BLaER1 (cell line): ENCODE measurements around the gene RWDD3.

Experiments used
- H3K27ac ChIP-seq: shearing (Covaris generic); formaldehyde crosslinking; 2 replicates; pipeline ENCODE4 v1.8.1; 2022
- H3K27me3 ChIP-seq: shearing (Covaris generic); formaldehyde crosslinking; 2 replicates; pipeline ENCODE4 v1.8.1; 2022
- H3K36me3 ChIP-seq: shearing (Covaris generic); formaldehyde crosslinking; 2 replicates; pipeline ENCODE4 v1.8.1; 2022
- H3K4me1 ChIP-seq: shearing (Covaris generic); formaldehyde crosslinking; 2 replicates; pipeline ENCODE4 v1.8.1; 2022
- H3K4me2 ChIP-seq: shearing (Covaris generic); formaldehyde crosslinking; 2 replicates; pipeline ENCODE4 v1.8.1; 2022
- H3K4me3 ChIP-seq: shearing (Covaris generic); formaldehyde crosslinking; 2 replicates; pipeline ENCODE4 v1.8.1; 2022
- H3K9ac ChIP-seq: shearing (Covaris generic); formaldehyde crosslinking; 2 replicates; pipeline ENCODE4 v1.8.1; 2022
- H3K9me3 ChIP-seq: shearing (Covaris generic); formaldehyde crosslinking; 2 replicates; pipeline ENCODE4 v1.8.1; 2022
- H4K20me1 ChIP-seq: shearing (Covaris generic); formaldehyde crosslinking; 2 replicates; pipeline ENCODE4 v1.8.1; 2022
- Cebpa-rat ChIP-seq: shearing (Covaris generic); IDR thresholded peaks from 2 replicates; pipeline ENCODE4 v1.8.1; 2022

The RWDD3 gene

GRCh38 chr1:95247607-95248006 is 13.6 kb downstream of the RWDD3 start:
- TF ChIP-seq Cebpa-rat: no peak
- no peak overlapping the region for H3K4me2 ChIP-seq

DNA sequence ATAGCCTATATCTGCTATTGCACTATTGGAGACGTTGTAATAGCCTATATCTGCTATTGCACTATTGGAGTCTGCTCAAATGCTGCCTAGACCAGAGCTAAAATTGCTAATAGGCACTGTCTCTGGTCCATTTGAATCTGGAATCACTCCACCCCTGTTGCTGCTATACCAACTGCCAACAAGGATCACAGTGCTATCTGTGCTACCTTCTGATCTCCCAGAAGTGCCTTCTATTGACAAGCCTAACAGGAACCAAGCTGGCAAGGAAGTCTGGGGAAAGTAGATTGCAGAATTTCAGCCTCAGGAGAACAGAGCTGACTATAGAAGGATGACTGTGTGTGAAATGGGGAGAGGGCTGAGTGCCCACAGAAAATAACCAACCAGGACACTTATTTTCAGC is 15.9 kb downstream of the RWDD3 start:
- Histone ChIP-seq H3K9ac (no peak overlapping the region), H3K27ac (no peak overlapping the region), H3K4me3 (no peak overlapping the region), H3K4me2 (no peak overlapping the region), H3K9me3 (no peaks in the 10 kb centered on the region; the same call in 1 of the 2 replicates), H3K27me3 (no peaks in the 10 kb centered on the region), H3K4me1 (no peaks in the 10 kb centered on the region), H3K36me3 (peaks cover 55% of the 10 kb centered on the region), H4K20me1 (0 out of 2 replicates have a peak, but pooled peaks cover 4% of the 10 kb centered on the region)
- no peak for TF ChIP-seq Cebpa-rat

More at GRCh38 chr1:95247607-95248006, 13.6 kb downstream of the RWDD3 start:
- Histone ChIP-seq H3K9ac (no peak overlapping the region), H3K27me3 (no peaks in the 10 kb centered on the region), H3K4me3 (no peak overlapping the region), H4K20me1 (0 out of 2 replicates have a peak, but pooled peaks cover 18% of the 10 kb centered on the region), H3K4me1 (no peaks in the 10 kb centered on the region), H3K27ac (no peak overlapping the region), H3K9me3 (peaks cover 2% of the 10 kb centered on the region), H3K36me3 (peaks cover 59% of the 10 kb centered on the region)

DNA sequence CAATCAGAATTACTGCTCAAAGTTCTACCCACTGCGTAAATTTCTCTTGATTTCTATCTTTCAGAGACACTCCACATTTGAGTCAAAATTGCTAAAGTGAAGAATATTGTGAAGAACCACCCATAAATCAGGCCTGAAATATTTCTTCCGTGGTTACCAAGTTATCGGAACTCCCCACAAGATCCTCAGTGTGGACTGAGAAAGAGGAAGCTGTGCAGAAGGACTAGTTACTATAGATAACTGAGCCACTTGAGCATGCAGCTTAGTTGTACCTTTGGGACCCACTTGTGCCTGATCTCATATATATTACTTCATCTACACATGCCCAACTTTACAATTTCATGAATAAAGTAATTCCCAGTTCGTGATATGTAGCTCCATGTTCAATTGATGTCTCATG is 18.4 kb downstream of the RWDD3 start:
- TF ChIP-seq Cebpa-rat: no peak
- H3K27me3 ChIP-seq: no peaks in the 10 kb centered on the region
- no peaks in the 10 kb centered on the region; the same call in 1 of the 2 replicates for H3K9me3 ChIP-seq
- no peaks in the 10 kb centered on the region for H4K20me1 ChIP-seq
- H3K9ac ChIP-seq: no peak overlapping the region
- peaks cover 49% of the 10 kb centered on the region for H3K36me3 ChIP-seq
- H3K4me1 ChIP-seq: no peaks in the 10 kb centered on the region
- H3K4me3 ChIP-seq: no peak overlapping the region
- H3K27ac ChIP-seq: no peak overlapping the region
- H3K4me2 ChIP-seq: no peak overlapping the region

- TF ChIP-seq Cebpa-rat: no peak
- H3K9me3 ChIP-seq: no peaks in the 10 kb centered on the region; the same call in 1 of the 2 replicates
- no peaks in the 10 kb centered on the region for H3K4me1 ChIP-seq
- peaks cover 30% of the 10 kb centered on the region for H3K36me3 ChIP-seq
- no peak overlapping the region for H3K27ac ChIP-seq
- no peak overlapping the region for H3K4me2 ChIP-seq
- no peak overlapping the region for H3K4me3 ChIP-seq
- no peaks in the 10 kb centered on the region for H3K27me3 ChIP-seq
- H3K9ac ChIP-seq: no peak overlapping the region
- H4K20me1 ChIP-seq: no peaks in the 10 kb centered on the region
Measured at GRCh38 chr1:95254959-95255358, 20.9 kb downstream of the RWDD3 start.

- no peak overlapping the region for H3K9ac ChIP-seq
- peaks cover 26% of the 10 kb centered on the region for H3K36me3 ChIP-seq
- no peaks in the 10 kb centered on the region for H3K4me1 ChIP-seq
- no peaks in the 10 kb centered on the region; the same call in 1 of the 2 replicates for H3K9me3 ChIP-seq
- H3K27ac ChIP-seq: no peak overlapping the region
- H3K27me3 ChIP-seq: no peaks in the 10 kb centered on the region
- TF ChIP-seq Cebpa-rat: no peak
- H4K20me1 ChIP-seq: no peaks in the 10 kb centered on the region
- no peak overlapping the region for H3K4me3 ChIP-seq
- no peak overlapping the region for H3K4me2 ChIP-seq
Measured at GRCh38 chr1:95255826-95256225, 21.8 kb downstream of the RWDD3 start.

GRCh38 chr1:95257758-95258157 is 23.7 kb downstream of the RWDD3 start:
- H4K20me1 ChIP-seq: no peaks in the 10 kb centered on the region
- no peaks in the 10 kb centered on the region for H3K27me3 ChIP-seq
- no peak overlapping the region for H3K4me2 ChIP-seq
- H3K27ac ChIP-seq: no peak overlapping the region
- no peak overlapping the region for H3K4me3 ChIP-seq
- no peak overlapping the region for H3K9ac ChIP-seq
- TF ChIP-seq Cebpa-rat: no peak
- H3K4me1 ChIP-seq: no peaks in the 10 kb centered on the region
- H3K9me3 ChIP-seq: no peaks in the 10 kb centered on the region; the same call in 1 of the 2 replicates
- peaks cover 14% of the 10 kb centered on the region for H3K36me3 ChIP-seq

DNA sequence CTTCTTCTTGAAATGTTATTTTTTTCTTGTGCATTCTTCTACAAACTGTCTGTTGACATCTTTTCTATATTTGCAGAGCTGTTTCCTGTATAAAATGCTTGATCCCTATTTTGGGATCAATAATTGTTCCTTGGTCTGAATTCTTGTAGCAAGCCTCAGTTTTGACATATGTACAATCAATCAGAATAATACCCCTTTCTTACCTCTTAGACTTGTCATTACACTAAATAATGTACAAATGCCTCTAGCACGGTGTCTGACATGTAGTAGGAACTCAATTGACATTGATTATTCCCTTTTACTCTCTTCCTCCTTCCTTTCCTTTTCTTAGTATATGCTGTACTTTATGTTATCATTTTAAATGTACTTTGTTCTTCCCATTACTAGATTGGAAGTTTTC is 25.2 kb downstream of the RWDD3 start:
- no peak overlapping the region for H3K27ac ChIP-seq
- H3K4me2 ChIP-seq: no peak overlapping the region
- no peak for TF ChIP-seq Cebpa-rat
- no peaks in the 10 kb centered on the region for H4K20me1 ChIP-seq
- no peak overlapping the region for H3K9ac ChIP-seq
- no peak overlapping the region for H3K4me3 ChIP-seq
- H3K4me1 ChIP-seq: no peaks in the 10 kb centered on the region
- no peaks in the 10 kb centered on the region for H3K36me3 ChIP-seq
- H3K27me3 ChIP-seq: no peaks in the 10 kb centered on the region
- no peaks in the 10 kb centered on the region for H3K9me3 ChIP-seq

DNA sequence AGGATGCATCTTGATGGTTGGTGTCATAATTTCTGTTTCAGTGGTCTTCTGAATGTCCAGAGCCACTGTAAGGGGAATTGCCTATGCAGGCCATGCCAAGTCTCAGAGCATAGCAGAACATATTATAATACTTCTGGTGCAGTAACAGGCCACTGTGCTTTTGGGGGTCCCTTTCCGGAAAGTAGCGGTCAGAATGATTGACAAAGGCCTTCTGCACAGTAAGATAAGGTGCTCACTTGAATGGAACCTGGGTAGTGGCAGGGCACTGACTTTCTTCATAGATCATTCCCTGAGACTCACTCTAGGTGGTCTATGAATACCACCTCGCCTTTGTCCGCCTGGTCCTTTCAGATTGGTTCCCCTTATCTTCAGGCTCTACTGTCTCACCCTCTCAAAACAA is 28.9 kb downstream of the RWDD3 start:
- no peak for TF ChIP-seq Cebpa-rat
- H3K9me3 ChIP-seq: no peaks in the 10 kb centered on the region
- H3K4me2 ChIP-seq: no peak overlapping the region
- H3K36me3 ChIP-seq: no peaks in the 10 kb centered on the region
- H3K9ac ChIP-seq: no peak overlapping the region
- no peaks in the 10 kb centered on the region for H4K20me1 ChIP-seq
- H3K4me3 ChIP-seq: no peak overlapping the region
- no peaks in the 10 kb centered on the region for H3K4me1 ChIP-seq
- H3K27ac ChIP-seq: no peak overlapping the region
- no peaks in the 10 kb centered on the region for H3K27me3 ChIP-seq

- no peak overlapping the region for H3K9ac ChIP-seq
- no peak for TF ChIP-seq Cebpa-rat
- no peaks in the 10 kb centered on the region for H3K9me3 ChIP-seq
- H3K4me3 ChIP-seq: no peak overlapping the region
- no peaks in the 10 kb centered on the region for H3K27me3 ChIP-seq
- H3K36me3 ChIP-seq: no peaks in the 10 kb centered on the region
- no peaks in the 10 kb centered on the region for H3K4me1 ChIP-seq
- H3K27ac ChIP-seq: no peak overlapping the region
- H3K4me2 ChIP-seq: no peak overlapping the region
- H4K20me1 ChIP-seq: no peaks in the 10 kb centered on the region
Measured at GRCh38 chr1:95263450-95263849, 29.4 kb downstream of the RWDD3 start.

- Histone ChIP-seq H4K20me1 (no peaks in the 10 kb centered on the region), H3K4me3 (no peak overlapping the region), H3K36me3 (no peaks in the 10 kb centered on the region), H3K9me3 (no peaks in the 10 kb centered on the region), H3K27me3 (no peaks in the 10 kb centered on the region), H3K4me1 (no peaks in the 10 kb centered on the region), H3K9ac (no peak overlapping the region), H3K27ac (no peak overlapping the region), H3K4me2 (no peak overlapping the region)
- no peak for TF ChIP-seq Cebpa-rat
Measured at GRCh38 chr1:95265106-95265505, 31.1 kb downstream of the RWDD3 start.

DNA sequence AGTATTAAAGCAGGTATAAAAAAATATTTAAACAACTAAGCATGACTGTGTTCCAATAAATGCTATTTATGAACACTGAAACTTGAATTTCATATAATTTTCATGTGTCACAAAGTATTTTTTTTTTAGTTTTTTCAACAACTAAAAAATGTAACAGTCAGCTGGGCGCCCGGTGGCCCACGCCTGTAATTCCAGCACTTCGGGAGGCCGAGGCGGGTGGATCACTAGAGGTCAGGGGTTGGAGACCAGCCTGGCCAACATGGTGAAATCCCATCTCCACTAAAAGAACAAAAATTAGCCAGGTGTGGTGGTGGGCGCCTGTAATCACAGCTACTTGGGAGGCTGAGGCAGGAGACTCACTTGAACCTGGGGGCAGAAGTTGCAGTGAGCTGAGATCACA is 42.4 kb downstream of the RWDD3 start:
- no peak for TF ChIP-seq Cebpa-rat
- H3K27me3 ChIP-seq: no peaks in the 10 kb centered on the region

More for the DNA sequence above, 42.4 kb downstream of the RWDD3 start:
- Histone ChIP-seq H4K20me1 (no peaks in the 10 kb centered on the region), H3K36me3 (no peaks in the 10 kb centered on the region), H3K9me3 (no peaks in the 10 kb centered on the region), H3K9ac (no peak overlapping the region), H3K4me1 (no peaks in the 10 kb centered on the region), H3K4me2 (no peak overlapping the region), H3K4me3 (no peak overlapping the region), H3K27ac (no peak overlapping the region)
